Breast epithelium (tissue), 3 donors: ENCODE measurements around the gene KLRC3.

Experiments used
- POLR2A ChIP-seq: fragments of 450-650 bp; IDR thresholded peaks from one replicate; pipeline ENCODE4 v1.6.1; 2016; ENCODE audit warnings: antibody characterized with exemption, mild to moderate bottlenecking, moderate library complexity
- POLR2AphosphoS5 ChIP-seq, 3 donors: sonication (generic); formaldehyde crosslinking; IDR thresholded peaks; one replicate each; pipeline ENCODE4 v1.6.1; 2017; ENCODE audit warnings: antibody characterized with exemption in 3 of 3
- TF ChIP-seq, protein P1 (sequence below), 3 donors: fragments of 450-650 bp; IDR thresholded peaks; one replicate each; pipeline ENCODE4 v1.5.1; 2016 to 2017; ENCODE audit warnings: antibody characterized with exemption in 3 of 3, mild to moderate bottlenecking in 3 of 3, moderate library complexity in 3 of 3

DNA sequence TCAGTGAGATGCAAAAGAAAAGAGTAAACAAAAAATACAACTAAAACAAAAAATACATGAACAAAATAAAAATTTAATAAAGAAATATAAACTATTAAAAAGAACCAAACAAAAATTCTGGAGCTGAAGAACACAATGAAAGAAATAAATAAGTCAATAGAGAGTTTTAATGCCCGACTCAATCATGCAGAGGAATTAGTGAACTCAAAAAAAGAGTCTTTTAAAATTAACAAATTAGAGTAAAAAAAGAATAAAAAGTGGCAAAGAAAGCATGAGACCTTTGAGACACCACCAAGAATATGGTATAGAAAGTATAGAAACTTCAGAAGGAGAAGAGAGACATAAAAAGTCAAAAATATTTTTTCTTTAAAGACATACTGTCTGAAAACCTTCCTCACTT lies 35.4 kb upstream of the KLRC3 start:
- TF ChIP-seq, protein P1, sequence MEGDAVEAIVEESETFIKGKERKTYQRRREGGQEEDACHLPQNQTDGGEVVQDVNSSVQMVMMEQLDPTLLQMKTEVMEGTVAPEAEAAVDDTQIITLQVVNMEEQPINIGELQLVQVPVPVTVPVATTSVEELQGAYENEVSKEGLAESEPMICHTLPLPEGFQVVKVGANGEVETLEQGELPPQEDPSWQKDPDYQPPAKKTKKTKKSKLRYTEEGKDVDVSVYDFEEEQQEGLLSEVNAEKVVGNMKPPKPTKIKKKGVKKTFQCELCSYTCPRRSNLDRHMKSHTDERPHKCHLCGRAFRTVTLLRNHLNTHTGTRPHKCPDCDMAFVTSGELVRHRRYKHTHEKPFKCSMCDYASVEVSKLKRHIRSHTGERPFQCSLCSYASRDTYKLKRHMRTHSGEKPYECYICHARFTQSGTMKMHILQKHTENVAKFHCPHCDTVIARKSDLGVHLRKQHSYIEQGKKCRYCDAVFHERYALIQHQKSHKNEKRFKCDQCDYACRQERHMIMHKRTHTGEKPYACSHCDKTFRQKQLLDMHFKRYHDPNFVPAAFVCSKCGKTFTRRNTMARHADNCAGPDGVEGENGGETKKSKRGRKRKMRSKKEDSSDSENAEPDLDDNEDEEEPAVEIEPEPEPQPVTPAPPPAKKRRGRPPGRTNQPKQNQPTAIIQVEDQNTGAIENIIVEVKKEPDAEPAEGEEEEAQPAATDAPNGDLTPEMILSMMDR (IDR thresholded peaks at IDR 0.05): no peak
- TF ChIP-seq POLR2A: no peak
- TF ChIP-seq POLR2AphosphoS5 (IDR thresholded peaks at IDR 0.05): no peak
